ENCODE data around the gene FAM241A.

FAM241A gene

DNA sequence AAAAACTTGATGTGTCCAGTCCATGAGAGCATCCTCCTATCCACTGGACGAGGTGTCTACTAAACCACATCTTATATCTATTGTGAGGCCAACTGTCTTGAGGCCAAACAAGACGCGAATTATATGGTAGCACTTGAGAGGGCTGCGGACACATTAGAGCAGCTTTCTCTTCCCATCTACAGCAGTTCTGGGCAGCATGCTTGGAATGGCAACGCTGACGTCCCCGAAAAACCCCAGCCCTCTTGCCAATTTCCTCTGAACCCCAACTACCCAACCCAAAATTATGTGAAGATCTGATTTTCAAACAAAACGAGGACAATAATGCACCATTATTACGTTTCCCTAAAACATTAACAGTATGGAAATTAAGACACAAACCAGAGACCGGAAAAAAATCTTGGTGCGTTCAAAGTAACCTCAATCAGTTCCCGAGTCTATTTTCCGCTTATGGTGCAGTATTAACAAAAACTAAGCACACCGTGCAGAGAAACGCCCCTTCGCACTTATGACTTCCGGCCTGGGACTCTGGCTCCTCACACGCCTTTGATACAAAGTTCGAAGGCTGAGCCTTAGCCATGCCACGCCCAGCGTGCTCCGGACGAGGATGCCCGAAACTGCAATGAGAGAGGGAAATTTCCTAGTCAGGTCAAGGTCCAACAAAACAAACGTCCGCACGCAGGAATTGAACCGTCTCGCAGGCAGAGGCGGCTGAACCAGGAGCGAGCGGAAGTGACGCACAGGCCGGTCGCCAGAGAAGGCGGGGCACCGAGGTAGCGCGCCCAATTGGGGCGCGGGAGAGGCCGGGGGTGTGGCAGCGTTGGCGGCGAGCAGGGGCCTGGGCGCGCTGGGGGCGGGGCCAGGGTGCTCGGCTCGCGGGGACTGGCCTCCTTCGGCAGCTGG is 85.9 kb downstream of the FAM241A start:
- TF ChIP-seq ARNT (IDR thresholded peaks at IDR 0.05) (no peak), L3MBTL2 (conservative IDR thresholded peaks at IDR 0.05) (peak; percentile 93)
- peak; percentile 96 for DNase-seq (ENCODE audit: extremely low spot score)
- CTCF ChIA-PET: interaction anchor here (0.9 kb wide), 1 partner anchor 15 kb away, joined by 5 read pairs; no protein-coding TSS in a partner anchor
- POLR2A ChIA-PET: interaction anchor here (0.8 to 1.6 kb wide), 5 partner anchors 16 to 131 kb away, joined by 3 to 4 read pairs (median 4); partner anchors contain the start of gene ALPK1

DNA sequence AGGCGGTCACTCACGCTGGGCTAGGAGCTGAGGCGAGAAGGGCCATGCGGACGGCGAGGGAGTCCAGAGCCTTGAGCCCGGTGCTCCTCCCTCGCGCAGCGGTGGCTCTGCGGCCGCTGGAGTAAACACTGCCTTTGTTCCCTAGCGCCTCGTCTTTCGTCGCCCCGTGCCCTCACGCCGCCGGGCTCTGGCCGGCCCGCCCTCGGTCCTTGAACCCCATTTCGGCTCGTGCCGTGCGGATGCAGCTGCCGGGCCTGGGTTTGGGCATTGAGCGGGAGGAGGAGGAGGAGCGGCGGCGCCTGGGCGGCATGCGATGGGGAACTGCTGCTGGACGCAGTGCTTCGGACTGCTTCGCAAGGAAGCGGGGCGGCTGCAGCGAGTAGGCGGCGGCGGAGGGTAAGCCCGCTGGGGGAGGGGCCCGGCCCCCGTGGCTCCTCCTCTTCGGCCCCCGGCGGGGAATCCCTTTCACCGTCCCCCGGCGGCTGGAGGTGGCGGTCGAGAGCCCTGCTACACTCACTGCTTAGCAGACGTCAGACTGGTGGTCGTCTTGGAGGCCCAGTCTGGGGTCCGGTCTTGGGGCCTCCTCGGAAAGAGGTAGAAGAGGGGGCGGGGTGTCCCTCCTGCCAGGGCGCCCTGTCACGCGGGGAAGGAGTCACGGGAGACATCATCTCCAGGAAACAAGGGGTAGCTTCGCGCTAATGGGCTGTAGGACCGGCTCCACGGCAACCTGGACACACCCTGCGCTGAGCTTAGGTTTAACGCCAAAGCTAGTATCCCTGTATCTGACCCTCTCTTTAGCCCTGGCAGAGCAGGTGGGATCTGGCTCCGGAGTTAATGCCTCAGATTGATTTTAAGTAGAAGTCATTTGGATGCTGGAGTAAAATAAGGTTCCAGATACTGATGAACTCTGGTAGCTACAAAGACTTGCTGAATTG is 86.8 kb downstream of the FAM241A start, which contains the start of gene AP1AR:
AP1AR (plus strand) TSS at position 9 of the 935 bp plus-strand sequence; CDS start at position 314, 305 bp downstream.
- TF ChIP-seq CTBP1 (IDR thresholded peaks at IDR 0.05; ENCODE audit: borderline replicate concordance): no peak
- TF ChIP-seq ZNF384 (IDR thresholded peaks at IDR 0.05): no peak
- no peak for TF ChIP-seq HDGF (IDR thresholded peaks at IDR 0.05; ENCODE audit: borderline replicate concordance)
- TF ChIP-seq FOXA1 (IDR thresholded peaks at IDR 0.05): no peak
- TF ChIP-seq LEF1 (IDR thresholded peaks at IDR 0.05; ENCODE audit: borderline replicate concordance): no peak
- no peak for TF ChIP-seq ARNT (IDR thresholded peaks at IDR 0.05)
- no peak for TF ChIP-seq FOXK2 (IDR thresholded peaks at IDR 0.05)
- TF ChIP-seq L3MBTL2 (conservative IDR thresholded peaks at IDR 0.05): peak; percentile 72
- TF ChIP-seq SP1 (IDR thresholded peaks at IDR 0.05): no peak
- TF ChIP-seq, protein P1, sequence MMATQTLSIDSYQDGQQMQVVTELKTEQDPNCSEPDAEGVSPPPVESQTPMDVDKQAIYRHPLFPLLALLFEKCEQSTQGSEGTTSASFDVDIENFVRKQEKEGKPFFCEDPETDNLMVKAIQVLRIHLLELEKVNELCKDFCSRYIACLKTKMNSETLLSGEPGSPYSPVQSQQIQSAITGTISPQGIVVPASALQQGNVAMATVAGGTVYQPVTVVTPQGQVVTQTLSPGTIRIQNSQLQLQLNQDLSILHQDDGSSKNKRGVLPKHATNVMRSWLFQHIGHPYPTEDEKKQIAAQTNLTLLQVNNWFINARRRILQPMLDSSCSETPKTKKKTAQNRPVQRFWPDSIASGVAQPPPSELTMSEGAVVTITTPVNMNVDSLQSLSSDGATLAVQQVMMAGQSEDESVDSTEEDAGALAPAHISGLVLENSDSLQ (IDR thresholded peaks at IDR 0.05): peak; percentile 76
- TF ChIP-seq ELF4 (IDR thresholded peaks at IDR 0.05): peak; percentile 44; the same call in 1 of the 2 replicates
- TF ChIP-seq BHLHE40 (IDR thresholded peaks at IDR 0.05; ENCODE audit: borderline replicate concordance): no peak
- TF ChIP-seq NFRKB (IDR thresholded peaks at IDR 0.05): no peak
- TF ChIP-seq FOXM1 (IDR thresholded peaks at IDR 0.05; ENCODE audit: borderline replicate concordance): no peak
- TF ChIP-seq TARDBP (IDR thresholded peaks at IDR 0.05): no peak
- peak; percentile 80 for DNase-seq (ENCODE audit: extremely low spot score)
- POLR2A ChIA-PET: interaction anchor here (0.6 to 1.6 kb wide), 10 partner anchors 15 to 284 kb away, joined by 3 to 4 read pairs (median 4); partner anchors contain the start of genes ALPK1, NEUROG2 and TIFA
- CTCF ChIA-PET: interaction anchor here (0.9 to 2.5 kb wide), 3 partner anchors 16 to 132 kb away, joined by 4 to 9 read pairs (median 5); no protein-coding TSS in a partner anchor

DNA sequence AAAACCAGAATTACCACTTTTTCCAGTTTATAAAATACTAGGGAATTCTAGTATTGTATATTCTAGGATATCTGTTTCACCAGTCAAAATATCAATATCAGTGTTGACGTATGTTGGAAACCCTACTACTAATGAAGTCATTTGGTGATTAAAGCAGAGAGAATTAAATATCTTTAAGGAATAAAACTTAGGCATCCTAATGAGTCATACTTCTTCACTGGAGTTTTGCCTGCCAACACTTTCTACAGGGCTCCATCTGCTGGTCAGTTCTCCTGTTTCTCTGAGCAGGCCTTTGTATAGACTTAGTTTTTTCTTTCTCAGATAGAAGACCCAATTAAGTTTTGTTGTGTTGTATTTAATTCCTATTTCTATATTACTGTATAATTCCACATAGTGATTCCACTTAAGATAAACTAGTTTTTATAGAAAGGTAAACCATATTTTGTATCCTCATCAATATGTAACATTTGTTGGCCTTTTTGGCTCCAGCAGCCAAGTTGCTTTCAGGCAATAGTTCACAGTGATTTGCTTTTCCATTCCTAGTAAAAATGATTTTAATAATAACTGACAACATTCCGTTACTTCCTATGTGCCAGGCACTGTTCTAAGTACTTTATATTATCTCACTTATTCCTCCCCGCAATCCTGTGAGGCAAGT is 89.8 kb downstream of the FAM241A start:
- DNase-seq (ENCODE audit: extremely low spot score): peak; percentile 57
- ChIA-PET CTCF (interaction anchor here (1.8 to 2.8 kb wide), 2 partner anchors 10 to 135 kb away, joined by 5 to 18 read pairs; no protein-coding TSS in a partner anchor), POLR2A (no interaction called here)
- TF ChIP-seq CTBP1 (IDR thresholded peaks at IDR 0.05; ENCODE audit: borderline replicate concordance) (no peak), FOXA1 (IDR thresholded peaks at IDR 0.05) (no peak), L3MBTL2 (conservative IDR thresholded peaks at IDR 0.05) (no peak), ZNF384 (IDR thresholded peaks at IDR 0.05) (no peak), FOXK2 (IDR thresholded peaks at IDR 0.05) (no peak), BHLHE40 (IDR thresholded peaks at IDR 0.05; ENCODE audit: borderline replicate concordance) (no peak), LEF1 (IDR thresholded peaks at IDR 0.05; ENCODE audit: borderline replicate concordance) (no peak), FOXM1 (IDR thresholded peaks at IDR 0.05; ENCODE audit: borderline replicate concordance) (no peak), ARNT (IDR thresholded peaks at IDR 0.05) (no peak), HDGF (IDR thresholded peaks at IDR 0.05; ENCODE audit: borderline replicate concordance) (no peak), NFRKB (IDR thresholded peaks at IDR 0.05) (no peak), TARDBP (IDR thresholded peaks at IDR 0.05) (no peak), SUZ12 (IDR thresholded peaks at IDR 0.05) (no peak), SP1 (IDR thresholded peaks at IDR 0.05) (no peak), ELF4 (IDR thresholded peaks at IDR 0.05) (no peak)

DNA sequence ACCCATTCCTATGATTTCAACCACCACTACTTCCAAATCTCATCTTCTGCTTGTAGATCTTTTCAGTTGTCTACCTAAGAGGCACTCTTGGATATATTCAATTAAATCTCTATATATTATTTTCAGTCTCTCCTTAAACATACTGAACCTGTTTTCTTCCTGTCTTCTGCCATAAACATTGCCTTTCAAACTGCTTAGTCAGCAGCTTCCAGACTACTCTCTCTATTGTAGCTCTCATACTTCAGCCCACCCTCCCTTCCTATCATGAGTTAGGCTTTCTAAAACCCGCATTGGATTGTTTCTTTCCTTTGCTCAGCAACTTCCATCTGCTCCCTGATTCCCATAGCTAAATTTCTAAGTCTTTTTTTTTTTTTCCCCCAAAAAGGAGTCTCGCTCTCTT is 90.8 kb downstream of the FAM241A start:
- ChIA-PET POLR2A (no interaction called here), CTCF (interaction anchor here (0.8 to 2.8 kb wide), 3 partner anchors 9 to 136 kb away, joined by 3 to 18 read pairs (median 5); no protein-coding TSS in a partner anchor)
- TF ChIP-seq ARNT (IDR thresholded peaks at IDR 0.05): no peak
- no peak for TF ChIP-seq CTBP1 (IDR thresholded peaks at IDR 0.05; ENCODE audit: borderline replicate concordance)
- TF ChIP-seq, protein P1 (IDR thresholded peaks at IDR 0.05): no peak
- no peak for TF ChIP-seq NFRKB (IDR thresholded peaks at IDR 0.05)
- TF ChIP-seq LEF1 (IDR thresholded peaks at IDR 0.05; ENCODE audit: borderline replicate concordance): no peak
- TF ChIP-seq L3MBTL2 (conservative IDR thresholded peaks at IDR 0.05): no peak
- TF ChIP-seq FOXK2 (IDR thresholded peaks at IDR 0.05): no peak
- TF ChIP-seq FOXA1 (IDR thresholded peaks at IDR 0.05): no peak
- no peak for TF ChIP-seq HDGF (IDR thresholded peaks at IDR 0.05; ENCODE audit: borderline replicate concordance)
- TF ChIP-seq ELF4 (IDR thresholded peaks at IDR 0.05): no peak
- TF ChIP-seq SP1 (IDR thresholded peaks at IDR 0.05): no peak
- no peak for TF ChIP-seq SUZ12 (IDR thresholded peaks at IDR 0.05)
- DNase-seq (ENCODE audit: extremely low spot score): no peak

DNA sequence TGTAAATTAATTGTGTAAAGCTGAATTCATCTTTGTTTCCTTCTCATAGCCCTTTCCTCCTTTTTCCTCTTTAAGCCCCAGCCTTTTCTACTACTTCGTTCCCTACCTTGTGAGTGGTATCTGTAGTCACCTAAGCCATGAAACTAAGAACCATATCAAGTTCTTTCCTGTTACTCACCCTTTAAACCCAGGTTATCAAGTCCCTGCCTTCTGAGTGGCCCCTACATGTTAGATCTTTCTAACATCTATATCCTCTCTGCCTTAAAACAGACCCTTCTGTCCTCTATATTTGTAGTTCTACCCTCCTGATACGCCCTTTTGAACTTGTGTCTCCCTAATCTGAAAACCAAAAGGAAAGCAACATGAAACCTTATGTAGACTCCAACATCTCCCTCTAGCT is 93.6 kb downstream of the FAM241A start:
- CTCF ChIA-PET: interaction anchor here (0.6 kb wide), 1 partner anchor 139 kb away, joined by 3 read pairs; no protein-coding TSS in a partner anchor
- POLR2A ChIA-PET: no interaction called here
- DNase-seq (ENCODE audit: extremely low spot score): no peak
- no peak for TF ChIP-seq CTBP1 (IDR thresholded peaks at IDR 0.05; ENCODE audit: borderline replicate concordance)
- TF ChIP-seq, protein P1 (IDR thresholded peaks at IDR 0.05): no peak
- no peak for TF ChIP-seq LEF1 (IDR thresholded peaks at IDR 0.05; ENCODE audit: borderline replicate concordance)
- no peak for TF ChIP-seq FOXM1 (IDR thresholded peaks at IDR 0.05; ENCODE audit: borderline replicate concordance)
- no peak for TF ChIP-seq SUZ12 (IDR thresholded peaks at IDR 0.05)
- TF ChIP-seq HDGF (IDR thresholded peaks at IDR 0.05; ENCODE audit: borderline replicate concordance): no peak
- no peak for TF ChIP-seq ARNT (IDR thresholded peaks at IDR 0.05)
- TF ChIP-seq BHLHE40 (IDR thresholded peaks at IDR 0.05; ENCODE audit: borderline replicate concordance): no peak
- no peak for TF ChIP-seq L3MBTL2 (conservative IDR thresholded peaks at IDR 0.05)
- TF ChIP-seq FOXA1 (IDR thresholded peaks at IDR 0.05): no peak
- TF ChIP-seq SP1 (IDR thresholded peaks at IDR 0.05): no peak
